Hepatocyte (in vitro differentiated cells): Measurements from ENCODE around the gene FLAD1. TPM values are rescaled to one million over a fixed set of nuclear protein-coding genes. Genes with fewer than 3 reads are reported as not detected.

Experiments used
- DNase-seq: peaks from one replicate; pipeline ENCODE4 v3.0.0-alpha.2; 2016; ENCODE audit warnings: low spot score
- H2AFZ ChIP-seq: fragments of 200-600 bp; sonication (generic); 2 replicates; pipeline ENCODE4 v1.6.0; 2016; ENCODE audit warnings: antibody characterized with exemption, mild to moderate bottlenecking
- H3K27ac ChIP-seq: fragments of 200-600 bp; sonication (generic); 2 replicates; pipeline ENCODE4 v1.5.1; 2016; ENCODE audit warnings: mild to moderate bottlenecking
- H3K27me3 ChIP-seq: fragments of 200-600 bp; sonication (generic); 2 replicates; pipeline ENCODE4 v1.6.1; 2016
- H3K36me3 ChIP-seq: fragments of 200-600 bp; sonication (generic); replicated peaks from 2 replicates; pipeline ENCODE4 v1.5.1; 2016; ENCODE audit warnings: low read depth; ENCODE audit not compliant: insufficient read depth
- H3K4me1 ChIP-seq: fragments of 200-600 bp; sonication (generic); 2 replicates; pipeline ENCODE4 v1.5.1; 2016; ENCODE audit warnings: mild to moderate bottlenecking, moderate library complexity; ENCODE audit not compliant: insufficient read depth
- H3K4me2 ChIP-seq: fragments of 200-600 bp; sonication (generic); 2 replicates; pipeline ENCODE4 v1.6.0; 2016
- H3K4me3 ChIP-seq: fragments of 200-600 bp; sonication (generic); 2 replicates; pipeline ENCODE4 v1.5.1; 2016; ENCODE audit warnings: mild to moderate bottlenecking
- H3K79me2 ChIP-seq: fragments of 200-600 bp; sonication (generic); 2 replicates; pipeline ENCODE4 v1.6.0; 2017; ENCODE audit warnings: mild to moderate bottlenecking
- H3K9me2 ChIP-seq: fragments of 200-600 bp; sonication (generic); replicated peaks from 2 replicates; pipeline ENCODE4 v1.6.0; 2017; ENCODE audit warnings: mild to moderate bottlenecking; ENCODE audit not compliant: insufficient read depth
- H3K9me3 ChIP-seq: fragments of 200-600 bp; sonication (generic); 2 replicates; pipeline ENCODE4 v1.5.1; 2016; ENCODE audit warnings: low read depth, mild to moderate bottlenecking
- H4K20me1 ChIP-seq: fragments of 200-600 bp; sonication (generic); 2 replicates; pipeline ENCODE4 v1.6.0; 2016; ENCODE audit warnings: mild to moderate bottlenecking; ENCODE audit not compliant: insufficient read depth, poor library complexity, severe bottlenecking
- EZH2 ChIP-seq: fragments of 200-600 bp; sonication (generic); IDR thresholded peaks from 2 replicates; pipeline ENCODE4 v1.6.1; 2016; ENCODE audit warnings: antibody characterized with exemption, mild to moderate bottlenecking, borderline replicate concordance
- EZH2phosphoT487 ChIP-seq: fragments of 200-600 bp; sonication (generic); IDR thresholded peaks from one replicate; pipeline ENCODE4 v1.6.1; 2018; ENCODE audit warnings: antibody characterized with exemption, mild to moderate bottlenecking, low read depth, moderate library complexity; ENCODE audit not compliant: unreplicated experiment, severe bottlenecking
- WGBS: methylation state at CpG from one replicate; pipeline ENCODE4 v1.1.6; 2016; ENCODE audit warnings: low lambda C conversion rate; ENCODE audit errors: missing lambda C conversion rate; 5-methylcytosine and 5-hydroxymethylcytosine counted together
- polyA plus RNA-seq: library from polyadenylated mRNA; unstranded; fragments of >200 nt; fragmentation: Nextera tagmentation; extraction: Ambion mirVana; gene quantifications from 2 replicates; pipeline ENCODE4 v1.2.1, GENCODE V29; 2016
- total RNA-seq: library from RNA; depleted of rRNA; stranded (reverse); fragments of >200 nt; gene quantifications from 2 replicates; pipeline ENCODE4 v1.2.3, GENCODE V29; 2014
- TF ChIP-seq, protein P1 (sequence below): fragments of 200-600 bp; sonication (generic); IDR thresholded peaks from 2 replicates; pipeline ENCODE4 v1.5.1; 2016; ENCODE audit warnings: antibody characterized with exemption, mild to moderate bottlenecking; ENCODE audit not compliant: poor library complexity

Gene FLAD1
- total and polyA plus RNA-seq, 2 experiments from 2014 or later = 25.6 to 45.1 TPM

DNA sequence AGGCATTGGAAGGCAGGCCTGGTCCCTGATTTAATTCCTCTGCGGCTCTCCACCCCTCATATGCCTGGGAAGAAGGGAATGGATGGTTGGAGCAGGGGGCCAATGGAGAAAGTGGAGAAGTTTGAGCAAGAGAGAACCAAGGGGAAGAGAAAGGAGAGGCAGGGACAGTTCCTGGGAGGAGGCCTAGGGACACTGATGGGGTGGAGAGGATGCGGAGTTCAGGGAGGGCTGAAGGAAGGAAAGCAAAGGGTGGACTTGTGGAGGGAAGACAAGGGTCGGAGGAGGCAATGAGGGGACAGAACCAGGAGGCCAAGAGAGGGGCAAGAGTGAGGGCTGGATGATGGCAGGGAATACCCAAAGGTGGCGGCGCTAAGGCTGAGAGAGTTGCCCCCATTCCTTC is 26.6 kb downstream of the FLAD1 start:
- Histone ChIP-seq H3K79me2 (peaks cover 73% of the 10 kb centered on the region), H3K4me1 (peaks cover 37% of the 10 kb centered on the region), H3K36me3 (no peaks in the 10 kb centered on the region), H2AFZ (no peak overlapping the region), H3K9me3 (no peaks in the 10 kb centered on the region), H3K27me3 (no peaks in the 10 kb centered on the region), H3K4me3 (no peak overlapping the region), H4K20me1 (peaks cover 11% of the 10 kb centered on the region), H3K4me2 (no peak overlapping the region), H3K9me2 (no peaks in the 10 kb centered on the region), H3K27ac (no peak overlapping the region)
- DNase-seq = no peak
- WGBS = 99% methylated on average over 5 of the region's 5 CpGs
- TF ChIP-seq, protein P1, sequence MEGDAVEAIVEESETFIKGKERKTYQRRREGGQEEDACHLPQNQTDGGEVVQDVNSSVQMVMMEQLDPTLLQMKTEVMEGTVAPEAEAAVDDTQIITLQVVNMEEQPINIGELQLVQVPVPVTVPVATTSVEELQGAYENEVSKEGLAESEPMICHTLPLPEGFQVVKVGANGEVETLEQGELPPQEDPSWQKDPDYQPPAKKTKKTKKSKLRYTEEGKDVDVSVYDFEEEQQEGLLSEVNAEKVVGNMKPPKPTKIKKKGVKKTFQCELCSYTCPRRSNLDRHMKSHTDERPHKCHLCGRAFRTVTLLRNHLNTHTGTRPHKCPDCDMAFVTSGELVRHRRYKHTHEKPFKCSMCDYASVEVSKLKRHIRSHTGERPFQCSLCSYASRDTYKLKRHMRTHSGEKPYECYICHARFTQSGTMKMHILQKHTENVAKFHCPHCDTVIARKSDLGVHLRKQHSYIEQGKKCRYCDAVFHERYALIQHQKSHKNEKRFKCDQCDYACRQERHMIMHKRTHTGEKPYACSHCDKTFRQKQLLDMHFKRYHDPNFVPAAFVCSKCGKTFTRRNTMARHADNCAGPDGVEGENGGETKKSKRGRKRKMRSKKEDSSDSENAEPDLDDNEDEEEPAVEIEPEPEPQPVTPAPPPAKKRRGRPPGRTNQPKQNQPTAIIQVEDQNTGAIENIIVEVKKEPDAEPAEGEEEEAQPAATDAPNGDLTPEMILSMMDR = no peak
- TF ChIP-seq EZH2 = no peak
- TF ChIP-seq EZH2phosphoT487 = no peak

DNA sequence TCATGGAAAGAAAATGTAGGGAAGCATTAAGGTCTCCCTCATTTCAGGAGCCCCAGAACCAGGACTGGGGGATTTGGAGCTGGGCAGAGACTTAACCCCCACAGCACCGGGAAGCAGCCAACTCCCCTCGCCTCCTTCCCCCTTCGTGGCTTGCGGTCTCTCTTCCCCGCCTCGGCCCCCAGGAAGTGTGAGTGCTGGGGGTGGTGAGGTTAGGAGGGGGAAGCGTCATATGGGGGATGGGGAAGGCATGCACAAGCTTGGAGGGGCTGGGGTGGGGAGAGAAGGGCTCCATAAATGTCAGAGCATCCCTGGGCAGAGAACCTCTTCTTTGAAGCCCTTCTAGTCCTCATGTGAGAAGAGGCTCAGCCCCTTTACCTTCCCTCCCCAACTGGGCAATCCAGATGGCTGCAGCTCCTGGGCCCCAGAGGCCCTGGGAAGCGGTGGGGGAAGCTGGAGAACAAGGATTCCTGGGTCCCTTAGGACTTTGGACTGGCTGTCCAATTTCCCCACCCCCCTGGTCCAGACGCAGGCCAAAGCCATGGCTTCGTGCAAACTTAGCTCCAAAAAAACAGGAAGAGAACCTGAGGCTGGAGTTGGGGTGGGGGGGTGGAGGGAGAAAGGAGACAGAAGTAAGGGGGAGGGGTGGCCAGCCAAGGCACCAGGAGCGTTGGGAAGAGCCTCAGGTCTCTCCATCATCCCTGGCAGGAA is 27.2 kb downstream of the FLAD1 start:
- H3K9me2 ChIP-seq = no peaks in the 10 kb centered on the region
- H3K27ac ChIP-seq = peak overlapping the region; percentile 20
- 68% methylated on average over 8 of the region's 11 CpGs for WGBS
- no peaks in the 10 kb centered on the region for H3K9me3 ChIP-seq
- TF ChIP-seq EZH2phosphoT487 = no peak
- no peak for TF ChIP-seq EZH2
- TF ChIP-seq, protein P1 = no peak
- no peak overlapping the region for H2AFZ ChIP-seq
- no peaks in the 10 kb centered on the region for H3K36me3 ChIP-seq
- H3K4me3 ChIP-seq = no peak overlapping the region
- H3K27me3 ChIP-seq = no peaks in the 10 kb centered on the region
- peaks cover 67% of the 10 kb centered on the region for H3K79me2 ChIP-seq
- H3K4me1 ChIP-seq = peaks cover 37% of the 10 kb centered on the region
- no peak for DNase-seq
- peak overlapping the region; percentile 29 for H3K4me2 ChIP-seq
- peaks cover 8% of the 10 kb centered on the region for H4K20me1 ChIP-seq

DNA sequence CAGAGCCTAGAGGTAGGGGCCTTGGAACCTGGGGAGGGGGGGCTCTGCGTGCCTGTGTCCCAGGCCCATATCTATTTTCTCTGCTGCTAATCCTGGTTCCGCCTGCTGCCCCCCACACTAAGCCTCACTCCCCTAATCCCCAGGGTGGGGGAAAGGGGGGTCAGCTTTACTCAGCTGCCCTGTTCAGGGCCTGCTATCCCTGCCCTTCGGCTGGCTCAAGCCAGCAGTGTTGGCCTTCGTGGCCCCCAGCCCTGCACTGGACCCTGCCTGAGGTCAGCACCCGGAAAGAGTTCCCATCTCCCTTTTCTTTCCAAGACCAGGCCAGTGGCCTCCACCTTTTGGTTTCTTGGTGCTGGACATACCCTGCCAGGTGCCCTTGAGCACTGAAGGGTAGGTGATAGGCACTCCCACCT is 27.9 kb downstream of the FLAD1 start:
- Histone ChIP-seq H3K27me3 (no peaks in the 10 kb centered on the region), H3K36me3 (no peaks in the 10 kb centered on the region), H3K4me3 (no peak overlapping the region), H3K27ac (peak overlapping the region; percentile 20), H4K20me1 (peaks cover 8% of the 10 kb centered on the region), H3K4me1 (peaks cover 33% of the 10 kb centered on the region), H3K9me2 (no peaks in the 10 kb centered on the region), H3K4me2 (peak overlapping the region; percentile 29), H3K79me2 (peaks cover 61% of the 10 kb centered on the region), H3K9me3 (no peaks in the 10 kb centered on the region), H2AFZ (no peak overlapping the region)
- DNase-seq = no peak
- WGBS = 64% methylated on average over 5 of the region's 5 CpGs
- TF ChIP-seq EZH2 (no peak), EZH2phosphoT487 (no peak)
- TF ChIP-seq, protein P1 = no peak
